K562 (cell line): ENCODE data around the gene NACC1. TPM values are rescaled to one million over a fixed set of nuclear protein-coding genes. Genes with fewer than 3 reads are reported as not detected.
A peak's percentile ranks its signal among the peaks of the same experiment; 100 is the strongest.

Experiments used
- ATF7 ChIP-seq: fragments of 450-650 bp; IDR thresholded peaks from 2 replicates; pipeline ENCODE4 v1.7.1; 2014; ENCODE audit warnings: mild to moderate bottlenecking, moderate library complexity
- CREM ChIP-seq: IDR thresholded peaks from 2 replicates; pipeline ENCODE4 v1.6.1; 2014; ENCODE audit warnings: antibody characterized with exemption, low read depth
- DACH1 ChIP-seq: fragments of 450-650 bp; IDR thresholded peaks from 2 replicates; pipeline ENCODE4 v1.6.1; 2018; ENCODE audit not compliant: partially characterized antibody
- DMBX1 ChIP-seq: fragments of 250-450 bp; sonication (Bioruptor Pico); IDR thresholded peaks from 2 replicates; pipeline ENCODE4 v1.8.0; 2022; ENCODE audit warnings: inconsistent platforms, mild to moderate bottlenecking, moderate library complexity, borderline replicate concordance
- ETS2 ChIP-seq: IDR thresholded peaks from 2 replicates; pipeline ENCODE4 v1.6.1; 2016; ENCODE audit warnings: borderline replicate concordance, missing genetic modification characterization, mild to moderate bottlenecking, moderate library complexity, missing compliant biosample characterization; ENCODE audit not compliant: poor library complexity, severe bottlenecking
- FOXA1 ChIP-seq: fragments of 450-650 bp; IDR thresholded peaks from 2 replicates; pipeline ENCODE4 v1.6.1; 2016; ENCODE audit warnings: mild to moderate bottlenecking, borderline replicate concordance
- FOXJ3 ChIP-seq: sonication (generic); formaldehyde crosslinking; IDR thresholded peaks from 2 replicates; pipeline ENCODE4 v1.4.0; 2020; ENCODE audit warnings: mild to moderate bottlenecking, missing genetic modification reagents
- HDAC1 ChIP-seq, 2 experiments: fragments of 450-650 bp; IDR thresholded peaks; 2 replicates each; pipeline ENCODE4 v1.6.1; 2016 to 2017; ENCODE audit warnings: inconsistent platforms in 1 of 2, mild to moderate bottlenecking in 1 of 2, moderate library complexity in 1 of 2
- HDAC3 ChIP-seq: fragments of 450-650 bp; IDR thresholded peaks from 2 replicates; pipeline ENCODE4 v1.6.1; 2018; ENCODE audit warnings: borderline replicate concordance, mild to moderate bottlenecking, moderate library complexity; ENCODE audit not compliant: partially characterized antibody
- KDM4B ChIP-seq, 2 experiments: fragments of 450-650 bp in 1 of 2; sonication (generic) in 1 of 2; IDR thresholded peaks; 2 replicates each; pipeline ENCODE4 v1.6.1; 2016 to 2017; ENCODE audit warnings: borderline replicate concordance in 2 of 2, antibody characterized with exemption in 1 of 2, low read depth in 1 of 2, mild to moderate bottlenecking in 1 of 2
- NRF1 ChIP-seq, 2 experiments: fragments of 450-650 bp; IDR thresholded peaks in 1 of 2; conservative IDR thresholded peaks in 1 of 2; 2 replicates each; pipeline ENCODE4 v1.6.1; 2014; ENCODE audit warnings: mild to moderate bottlenecking in 2 of 2
- SMARCA4 ChIP-seq: fragments of 450-650 bp; IDR thresholded peaks from 2 replicates; pipeline ENCODE4 v1.6.1; 2016
- SMC3 ChIP-seq: conservative IDR thresholded peaks from 2 replicates; pipeline ENCODE4 v1.6.1; 2011; ENCODE audit warnings: low read depth, low read length, improper control_type of control experiment; ENCODE audit not compliant: insufficient read depth
- ZEB2 ChIP-seq: fragments of 450-650 bp; IDR thresholded peaks from 2 replicates; pipeline ENCODE4 v1.6.1; 2016
- ZFX ChIP-seq: sonication (generic); formaldehyde crosslinking; IDR thresholded peaks from 2 replicates; pipeline ENCODE4 v1.8.0; 2022; ENCODE audit warnings: mild to moderate bottlenecking, missing genetic modification reagents, moderate library complexity
- ZNF217 ChIP-seq: sonication (generic); formaldehyde crosslinking; IDR thresholded peaks from 2 replicates; pipeline ENCODE4 v1.8.0; 2022; ENCODE audit warnings: mild to moderate bottlenecking, missing genetic modification reagents
- polyA plus RNA-seq, 8 experiments: library from polyadenylated mRNA; depleted of rRNA in 4 of 8; stranded (reverse) in 5 of 8; unstranded in 3 of 8; fragments of >200 nt; fragmentation: Nextera tagmentation in 2 of 8; fragmentation: Illumina TruSeq in 1 of 8; extraction: Ambion mirVana in 2 of 8; extraction: Trizol in 1 of 8; gene quantifications; 2 replicates each; pipeline versions ENCODE4 v1.2.1 to v1.2.3, GENCODE V29; 2011 to 2014; ENCODE audit warnings: inconsistent platforms in 1 of 8, missing spikeins in 1 of 8
- total RNA-seq, 7 experiments: library from RNA; depleted of rRNA in 6 of 7; stranded (reverse); fragments of >200 nt in 6 of 7; fragmentation: Illumina TruSeq in 2 of 7; extraction: Trizol in 2 of 7; gene quantifications; 2 replicates each; pipeline versions ENCODE4 v1.2.1 to v1.2.3, GENCODE V29; 2011 to 2021; ENCODE audit warnings: low replicate concordance in 1 of 7
- TF ChIP-seq, protein P1 (sequence below): fragments of 200-800 bp; sonication (Bioruptor generic); IDR thresholded peaks from 2 replicates; pipeline ENCODE4 v1.6.1; 2017; ENCODE audit warnings: missing genetic modification characterization, missing compliant biosample characterization
- TF ChIP-seq, protein P2 (sequence below): fragments of 200-800 bp; sonication (Bioruptor generic); IDR thresholded peaks from 2 replicates; pipeline ENCODE4 v1.6.1; 2017; ENCODE audit warnings: missing genetic modification characterization, missing compliant biosample characterization
- TF ChIP-seq, protein P3 (sequence below): fragments of 250-450 bp; sonication (Bioruptor Pico); IDR thresholded peaks from 2 replicates; pipeline ENCODE4 v1.5.1; 2021; ENCODE audit warnings: mild to moderate bottlenecking
- TF ChIP-seq, protein P4 (sequence below): sonication (generic); formaldehyde crosslinking; IDR thresholded peaks from 2 replicates; pipeline ENCODE4 v1.8.0; 2023; ENCODE audit warnings: mild to moderate bottlenecking, missing genetic modification reagents
- TF ChIP-seq, protein P5 (sequence below): fragments of 250-450 bp; sonication (Bioruptor Pico); IDR thresholded peaks from 2 replicates; pipeline ENCODE4 v1.8.0; 2022; ENCODE audit warnings: moderate library complexity, mild to moderate bottlenecking, inconsistent platforms

NACC1 gene
- total and polyA plus RNA-seq, 9 of the 15 experiments (the other 6 are each of a cell fraction or from before 2014, with no cell fraction given): 0.04 to 96.6 (median 25.8) TPM

DNA sequence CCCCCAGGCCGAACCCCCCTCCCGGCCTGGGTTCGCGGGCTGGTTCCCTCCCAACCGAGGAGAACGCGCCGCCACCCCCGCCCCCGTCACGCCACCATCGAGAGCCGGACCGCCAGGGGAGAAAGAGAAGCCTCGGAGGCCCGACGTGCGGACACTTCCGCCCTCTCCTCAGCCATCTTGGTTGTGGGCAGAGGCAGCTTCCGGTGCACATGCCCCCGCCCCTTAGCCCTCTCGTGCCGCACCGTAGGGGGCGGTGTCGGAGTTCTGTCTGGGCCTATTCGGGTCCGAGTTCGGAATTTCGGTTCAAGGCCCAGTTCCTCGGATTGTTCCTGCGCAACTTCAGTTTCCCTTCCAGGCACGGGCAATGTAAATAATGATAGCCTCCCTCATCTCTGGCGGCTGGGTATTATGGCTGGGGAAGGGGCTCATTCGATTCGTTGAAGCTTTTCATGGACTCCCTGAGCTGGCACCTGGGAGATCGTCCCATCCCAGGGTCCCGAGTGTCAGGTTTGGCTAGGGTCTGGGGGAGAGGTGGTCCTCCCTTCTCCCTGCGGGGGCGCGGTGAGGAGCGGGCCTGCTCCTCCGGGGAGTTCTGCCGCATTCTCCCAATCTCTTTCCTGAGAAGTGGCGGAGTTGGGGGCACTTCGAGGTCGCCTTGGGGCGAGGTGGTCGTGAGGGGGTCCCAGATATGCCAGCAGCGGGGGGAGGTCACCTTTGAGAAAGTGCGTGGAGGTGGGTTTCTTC, 32.3 kb downstream of the NACC1 start, which contains the start of the genes IER2 and STX10 (continued):
- TF ChIP-seq DMBX1 (CRISPR knock-in tag) (no peak), ETS2 (tag) (no peak), HDAC3 (no peak), ZEB2 (no peak), SMARCA4 (peak; percentile 72; the same call in 1 of the 2 replicates), DACH1 (peak; percentile 27), ZFX (peak; percentile 97), KDM4B (IDR thresholded peaks at IDR 0.05; ENCODE audit: borderline replicate concordance in 2 of 2, low read depth in 1 of 2) (peak in 1 of 2 experiments; percentile 94; a peak in 2 of 4 replicates), FOXA1 (no peak), ATF7 (peak; percentile 85), HDAC1 (IDR thresholded peaks at IDR 0.05) (peak in 1 of 2 experiments; percentile 78; a peak in 1 of 4 replicates), FOXJ3 (CRISPR knock-in tag) (no peak), ZNF217 (CRISPR knock-in tag) (no peak), NRF1 (conservative IDR thresholded peaks at IDR 0.05 in 1 of 2, IDR thresholded peaks at IDR 0.05 in 1 of 2) (peak; percentile 83 to 86), SMC3 (no peak), CREM (peak; percentile 91)
- TF ChIP-seq, protein P1, sequence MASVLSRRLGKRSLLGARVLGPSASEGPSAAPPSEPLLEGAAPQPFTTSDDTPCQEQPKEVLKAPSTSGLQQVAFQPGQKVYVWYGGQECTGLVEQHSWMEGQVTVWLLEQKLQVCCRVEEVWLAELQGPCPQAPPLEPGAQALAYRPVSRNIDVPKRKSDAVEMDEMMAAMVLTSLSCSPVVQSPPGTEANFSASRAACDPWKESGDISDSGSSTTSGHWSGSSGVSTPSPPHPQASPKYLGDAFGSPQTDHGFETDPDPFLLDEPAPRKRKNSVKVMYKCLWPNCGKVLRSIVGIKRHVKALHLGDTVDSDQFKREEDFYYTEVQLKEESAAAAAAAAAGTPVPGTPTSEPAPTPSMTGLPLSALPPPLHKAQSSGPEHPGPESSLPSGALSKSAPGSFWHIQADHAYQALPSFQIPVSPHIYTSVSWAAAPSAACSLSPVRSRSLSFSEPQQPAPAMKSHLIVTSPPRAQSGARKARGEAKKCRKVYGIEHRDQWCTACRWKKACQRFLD (CRISPR knock-in tag): no peak; the same call in 1 of the 2 replicates
- TF ChIP-seq, protein P2, sequence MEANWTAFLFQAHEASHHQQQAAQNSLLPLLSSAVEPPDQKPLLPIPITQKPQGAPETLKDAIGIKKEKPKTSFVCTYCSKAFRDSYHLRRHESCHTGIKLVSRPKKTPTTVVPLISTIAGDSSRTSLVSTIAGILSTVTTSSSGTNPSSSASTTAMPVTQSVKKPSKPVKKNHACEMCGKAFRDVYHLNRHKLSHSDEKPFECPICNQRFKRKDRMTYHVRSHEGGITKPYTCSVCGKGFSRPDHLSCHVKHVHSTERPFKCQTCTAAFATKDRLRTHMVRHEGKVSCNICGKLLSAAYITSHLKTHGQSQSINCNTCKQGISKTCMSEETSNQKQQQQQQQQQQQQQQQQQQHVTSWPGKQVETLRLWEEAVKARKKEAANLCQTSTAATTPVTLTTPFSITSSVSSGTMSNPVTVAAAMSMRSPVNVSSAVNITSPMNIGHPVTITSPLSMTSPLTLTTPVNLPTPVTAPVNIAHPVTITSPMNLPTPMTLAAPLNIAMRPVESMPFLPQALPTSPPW (CRISPR knock-in tag): peak; percentile 91
- TF ChIP-seq, protein P3, sequence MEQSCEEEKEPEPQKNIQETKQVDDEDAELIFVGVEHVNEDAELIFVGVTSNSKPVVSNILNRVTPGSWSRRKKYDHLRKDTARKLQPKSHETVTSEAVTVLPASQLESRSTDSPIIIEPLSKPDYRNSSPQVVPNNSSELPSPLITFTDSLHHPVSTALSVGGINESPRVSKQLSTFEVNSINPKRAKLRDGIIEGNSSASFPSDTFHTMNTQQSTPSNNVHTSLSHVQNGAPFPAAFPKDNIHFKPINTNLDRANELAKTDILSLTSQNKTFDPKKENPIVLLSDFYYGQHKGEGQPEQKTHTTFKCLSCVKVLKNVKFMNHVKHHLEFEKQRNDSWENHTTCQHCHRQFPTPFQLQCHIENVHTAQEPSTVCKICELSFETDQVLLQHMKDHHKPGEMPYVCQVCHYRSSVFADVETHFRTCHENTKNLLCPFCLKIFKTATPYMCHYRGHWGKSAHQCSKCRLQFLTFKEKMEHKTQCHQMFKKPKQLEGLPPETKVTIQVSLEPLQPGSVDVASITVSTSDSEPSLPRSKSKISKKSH: no peak
- TF ChIP-seq, protein P4, sequence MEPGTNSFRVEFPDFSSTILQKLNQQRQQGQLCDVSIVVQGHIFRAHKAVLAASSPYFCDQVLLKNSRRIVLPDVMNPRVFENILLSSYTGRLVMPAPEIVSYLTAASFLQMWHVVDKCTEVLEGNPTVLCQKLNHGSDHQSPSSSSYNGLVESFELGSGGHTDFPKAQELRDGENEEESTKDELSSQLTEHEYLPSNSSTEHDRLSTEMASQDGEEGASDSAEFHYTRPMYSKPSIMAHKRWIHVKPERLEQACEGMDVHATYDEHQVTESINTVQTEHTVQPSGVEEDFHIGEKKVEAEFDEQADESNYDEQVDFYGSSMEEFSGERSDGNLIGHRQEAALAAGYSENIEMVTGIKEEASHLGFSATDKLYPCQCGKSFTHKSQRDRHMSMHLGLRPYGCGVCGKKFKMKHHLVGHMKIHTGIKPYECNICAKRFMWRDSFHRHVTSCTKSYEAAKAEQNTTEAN: no peak; the same call in 1 of the 2 replicates
- TF ChIP-seq, protein P5, sequence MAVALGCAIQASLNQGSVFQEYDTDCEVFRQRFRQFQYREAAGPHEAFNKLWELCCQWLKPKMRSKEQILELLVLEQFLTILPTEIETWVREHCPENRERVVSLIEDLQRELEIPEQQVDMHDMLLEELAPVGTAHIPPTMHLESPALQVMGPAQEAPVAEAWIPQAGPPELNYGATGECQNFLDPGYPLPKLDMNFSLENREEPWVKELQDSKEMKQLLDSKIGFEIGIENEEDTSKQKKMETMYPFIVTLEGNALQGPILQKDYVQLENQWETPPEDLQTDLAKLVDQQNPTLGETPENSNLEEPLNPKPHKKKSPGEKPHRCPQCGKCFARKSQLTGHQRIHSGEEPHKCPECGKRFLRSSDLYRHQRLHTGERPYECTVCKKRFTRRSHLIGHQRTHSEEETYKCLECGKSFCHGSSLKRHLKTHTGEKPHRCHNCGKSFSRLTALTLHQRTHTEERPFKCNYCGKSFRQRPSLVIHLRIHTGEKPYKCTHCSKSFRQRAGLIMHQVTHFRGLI (CRISPR knock-in tag): no peak
